ENCODE results near the gene LILRA2. TPM values are rescaled to one million over a fixed set of nuclear protein-coding genes. Genes with fewer than 3 reads are reported as not detected.

Gene LILRA2
- total and polyA plus RNA-seq, 2 of the 13 experiments (the other 11 are each of a cell fraction or from before 2014, with no cell fraction given), result 0.53 TPM; not detected in 1

DNA sequence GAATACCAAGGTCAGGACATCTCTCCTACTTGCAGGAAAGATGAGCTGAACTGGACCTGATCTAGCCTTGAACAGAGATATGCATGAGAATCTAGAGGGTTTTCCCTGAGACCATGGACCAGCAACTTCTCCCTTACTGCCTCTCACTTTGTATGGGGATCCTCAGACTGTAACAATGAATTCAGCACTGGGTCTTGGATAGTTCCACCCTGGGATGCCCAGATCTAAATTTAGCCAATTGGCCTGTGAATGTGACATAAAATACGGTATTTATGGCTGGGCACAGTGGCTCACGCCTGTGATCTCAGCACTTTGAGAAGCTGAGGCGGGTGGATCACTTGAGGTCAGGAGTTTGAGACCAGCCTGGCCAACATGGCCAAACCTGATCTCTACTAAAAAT lies 15.3 kb upstream of the LILRA2 start:
- Histone ChIP-seq H3K4me1 (ENCODE audit: insufficient read depth, low read length) (no peaks in the 10 kb centered on the region), H3K4me2 (ENCODE audit: low read depth, low read length) (no peak overlapping the region), H4K20me1 (ENCODE audit: insufficient read depth, low read length) (no peaks in the 10 kb centered on the region), H3K36me3 (replicated peaks in 1 of 2; ENCODE audit: control insufficient read depth in 1 of 2, insufficient read depth in 2 of 2, low read length in 2 of 2) (no peaks in the 10 kb centered on the region), H3K4me3 (replicated peaks in 1 of 3; ENCODE audit: insufficient read depth in 1 of 3, low read depth in 2 of 3, low read length in 3 of 3) (no peak overlapping the region), H3K9me3 (ENCODE audit: low read length) (no peaks in the 10 kb centered on the region), H2AFZ (ENCODE audit: low read length) (no peak overlapping the region), H3K79me2 (ENCODE audit: insufficient read depth, low read length) (no peaks in the 10 kb centered on the region), H3K27ac (ENCODE audit: extremely low read length, insufficient read depth, low read length) (no peak overlapping the region), H3K27me3 (ENCODE audit: control insufficient read depth in 1 of 2, insufficient read depth in 2 of 2, low read length in 2 of 2) (no peaks in the 10 kb centered on the region; a peak in 1 of 5 replicates), H3K9ac (ENCODE audit: insufficient read depth, low read depth, low read length) (no peak overlapping the region)
- in situ Hi-C loops (cut with HindIII; ENCODE audit: extremely low pct_ligation_motif_present, low pct_unique_long_range_greater_than_20kb) (no loop called here), intact Hi-C loops (cut with micrococcal nuclease; ENCODE audit: unreplicated experiment) (no loop called here)
- POLR2A ChIA-PET, result no interaction called here
- FAIRE-seq (no peak), ATAC-seq (no peak), DNase-seq (ENCODE audit: low spot score) (no peak)
- WGBS (ENCODE audit: low lambda C conversion rate), result 13% methylated on average over 3 of the region's 3 CpGs
- TF ChIP-seq ZNF468 (CRISPR knock-in tag; IDR thresholded peaks at IDR 0.05) (no peak), ONECUT2 (CRISPR knock-in tag; IDR thresholded peaks at IDR 0.05) (no peak), MIER2 (CRISPR knock-in tag; IDR thresholded peaks at IDR 0.05) (peak; percentile 72), ZNF317 (CRISPR knock-in tag; IDR thresholded peaks at IDR 0.05) (no peak), ZNF207 (IDR thresholded peaks at IDR 0.05; ENCODE audit: borderline replicate concordance) (no peak)
- TF ChIP-seq, protein P1, sequence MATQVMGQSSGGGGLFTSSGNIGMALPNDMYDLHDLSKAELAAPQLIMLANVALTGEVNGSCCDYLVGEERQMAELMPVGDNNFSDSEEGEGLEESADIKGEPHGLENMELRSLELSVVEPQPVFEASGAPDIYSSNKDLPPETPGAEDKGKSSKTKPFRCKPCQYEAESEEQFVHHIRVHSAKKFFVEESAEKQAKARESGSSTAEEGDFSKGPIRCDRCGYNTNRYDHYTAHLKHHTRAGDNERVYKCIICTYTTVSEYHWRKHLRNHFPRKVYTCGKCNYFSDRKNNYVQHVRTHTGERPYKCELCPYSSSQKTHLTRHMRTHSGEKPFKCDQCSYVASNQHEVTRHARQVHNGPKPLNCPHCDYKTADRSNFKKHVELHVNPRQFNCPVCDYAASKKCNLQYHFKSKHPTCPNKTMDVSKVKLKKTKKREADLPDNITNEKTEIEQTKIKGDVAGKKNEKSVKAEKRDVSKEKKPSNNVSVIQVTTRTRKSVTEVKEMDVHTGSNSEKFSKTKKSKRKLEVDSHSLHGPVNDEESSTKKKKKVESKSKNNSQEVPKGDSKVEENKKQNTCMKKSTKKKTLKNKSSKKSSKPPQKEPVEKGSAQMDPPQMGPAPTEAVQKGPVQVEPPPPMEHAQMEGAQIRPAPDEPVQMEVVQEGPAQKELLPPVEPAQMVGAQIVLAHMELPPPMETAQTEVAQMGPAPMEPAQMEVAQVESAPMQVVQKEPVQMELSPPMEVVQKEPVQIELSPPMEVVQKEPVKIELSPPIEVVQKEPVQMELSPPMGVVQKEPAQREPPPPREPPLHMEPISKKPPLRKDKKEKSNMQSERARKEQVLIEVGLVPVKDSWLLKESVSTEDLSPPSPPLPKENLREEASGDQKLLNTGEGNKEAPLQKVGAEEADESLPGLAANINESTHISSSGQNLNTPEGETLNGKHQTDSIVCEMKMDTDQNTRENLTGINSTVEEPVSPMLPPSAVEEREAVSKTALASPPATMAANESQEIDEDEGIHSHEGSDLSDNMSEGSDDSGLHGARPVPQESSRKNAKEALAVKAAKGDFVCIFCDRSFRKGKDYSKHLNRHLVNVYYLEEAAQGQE (IDR thresholded peaks at IDR 0.05; ENCODE audit: borderline replicate concordance in 1 of 2, low read depth in 1 of 2, low read length in 2 of 2), result peak; percentile 11 to 87
- BruUV-seq (replicated peaks), result no TSS peak
- CTCF ChIA-PET (ENCODE audit: low intra/inter-chr PET ratio, low total read pairs), result no interaction called here
